Measurements from ENCODE around the gene CDH4. TPM values are rescaled to one million over a fixed set of nuclear protein-coding genes. Genes with fewer than 3 reads are reported as not detected.

CDH4 gene
- total RNA-seq, 1 donor from 2014 or later, result 0.06 TPM

- DNase-seq (no peak), ATAC-seq (no peak)
- no peaks in the 10 kb centered on the region for H3K27me3 ChIP-seq (ENCODE audit: low read depth)
- H3K27ac ChIP-seq, result no peak overlapping the region
- intact Hi-C loops (cut with DNase I), result no loop called here
- no peaks in the 10 kb centered on the region for H3K4me1 ChIP-seq
- no peaks in the 10 kb centered on the region for H3K9me3 ChIP-seq
- H3K36me3 ChIP-seq, result no peaks in the 10 kb centered on the region
- no peak overlapping the region for H3K4me3 ChIP-seq
- TF ChIP-seq CTCF (IDR thresholded peaks at IDR 0.05), result no peak
Measured at GRCh38 chr20:61296629-61297019, 44.6 kb downstream of the CDH4 start.

GRCh38 chr20:61297491-61297890, 45.4 kb downstream of the CDH4 start:
- Histone ChIP-seq H3K9me3 (no peaks in the 10 kb centered on the region), H3K27ac (no peak overlapping the region), H3K36me3 (no peaks in the 10 kb centered on the region), H3K27me3 (ENCODE audit: low read depth) (no peaks in the 10 kb centered on the region), H3K4me3 (no peak overlapping the region), H3K4me1 (no peaks in the 10 kb centered on the region)
- intact Hi-C loops (cut with DNase I), result no loop called here
- no peak for TF ChIP-seq CTCF (IDR thresholded peaks at IDR 0.05)
- ATAC-seq, result no peak
- no peak for DNase-seq

GRCh38 chr20:61297986-61298385, 45.9 kb downstream of the CDH4 start:
- no peak for ATAC-seq
- intact Hi-C loops (cut with DNase I), result no loop called here
- no peak for TF ChIP-seq CTCF (IDR thresholded peaks at IDR 0.05)

GRCh38 chr20:61298661-61299060, 46.6 kb downstream of the CDH4 start:
- no peaks in the 10 kb centered on the region for H3K4me1 ChIP-seq
- H3K36me3 ChIP-seq, result no peaks in the 10 kb centered on the region
- no peak overlapping the region for H3K27ac ChIP-seq
- H3K9me3 ChIP-seq, result no peaks in the 10 kb centered on the region
- DNase-seq (no peak), ATAC-seq (no peak)
- intact Hi-C loops (cut with DNase I), result no loop called here
- TF ChIP-seq CTCF (IDR thresholded peaks at IDR 0.05), result no peak
- H3K4me3 ChIP-seq, result no peak overlapping the region
- no peaks in the 10 kb centered on the region for H3K27me3 ChIP-seq (ENCODE audit: low read depth)

More at GRCh38 chr20:61297986-61298385, 45.9 kb downstream of the CDH4 start:
- DNase-seq, result no peak
- Histone ChIP-seq H3K36me3 (no peaks in the 10 kb centered on the region), H3K9me3 (no peaks in the 10 kb centered on the region), H3K4me1 (no peaks in the 10 kb centered on the region), H3K27me3 (ENCODE audit: low read depth) (no peaks in the 10 kb centered on the region), H3K27ac (no peak overlapping the region), H3K4me3 (no peak overlapping the region)

- Histone ChIP-seq H3K4me1 (no peaks in the 10 kb centered on the region), H3K4me3 (no peak overlapping the region), H3K36me3 (no peaks in the 10 kb centered on the region), H3K27ac (no peak overlapping the region), H3K9me3 (no peaks in the 10 kb centered on the region), H3K27me3 (ENCODE audit: low read depth) (no peaks in the 10 kb centered on the region)
- no peak for ATAC-seq
- TF ChIP-seq CTCF (IDR thresholded peaks at IDR 0.05), result no peak
- no peak for DNase-seq
- intact Hi-C loops (cut with DNase I), result no loop called here
Measured at GRCh38 chr20:61299104-61299503, 47.0 kb downstream of the CDH4 start.

GRCh38 chr20:61299618-61300017, 47.6 kb downstream of the CDH4 start:
- Histone ChIP-seq H3K27me3 (ENCODE audit: low read depth) (no peaks in the 10 kb centered on the region), H3K4me1 (no peaks in the 10 kb centered on the region), H3K4me3 (no peak overlapping the region), H3K9me3 (no peaks in the 10 kb centered on the region), H3K27ac (no peak overlapping the region), H3K36me3 (no peaks in the 10 kb centered on the region)
- ATAC-seq (no peak), DNase-seq (no peak)
- TF ChIP-seq CTCF (IDR thresholded peaks at IDR 0.05), result no peak
- intact Hi-C loops (cut with DNase I), result no loop called here
